Esophagus mucosa (tissue), 1 donor: ENCODE measurements around the gene TEX36. TPM values are rescaled to one million over a fixed set of nuclear protein-coding genes. Genes with fewer than 3 reads are reported as not detected.
"Not testable (repeated sequence)": the region's sequence is repeated elsewhere in the genome, so short reads cannot be mapped to it uniquely, and the experiment has no call there.

Source experiments
- ATAC-seq: fragments of 200-7000 bp; cut with Tn5 transposase; one replicate; pipeline ENCODE4 v1.9.1; 2020
- total RNA-seq: library from RNA; stranded (reverse); gene quantifications from one replicate; pipeline ENCODE4 v1.2.4, GENCODE V29; 2023
- donor health status: DM: yes; HTN: yes; CAD: no.

The TEX36 gene
- total RNA-seq, result not detected

GRCh38 chr10:125683063-125683462 is at the start of gene TEX36:
TSS of gene TEX36 (minus strand) at chr10:125683163. CDS start at chr10:125682989, 174 bp downstream.
- ATAC-seq, result no peak

DNA sequence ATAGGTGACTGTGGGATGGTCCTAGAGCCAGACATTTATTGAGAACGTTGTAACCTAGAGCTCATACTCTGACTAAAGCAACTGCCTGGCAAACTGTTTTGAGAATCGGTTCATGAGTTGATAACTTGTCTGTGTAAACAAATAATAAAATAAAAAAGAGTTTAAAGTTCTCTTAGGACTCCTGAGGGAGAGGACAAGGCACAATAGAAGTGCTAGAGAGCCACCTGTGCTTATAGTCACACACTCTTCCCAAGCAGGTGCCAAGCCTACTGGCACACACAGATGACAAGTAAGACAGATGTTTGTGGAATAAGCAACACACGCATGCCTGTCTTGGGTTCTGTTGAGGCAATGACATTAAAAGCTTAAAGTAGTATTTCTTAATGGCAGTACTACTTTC is 44.5 kb upstream of the TEX36 start:
- no peak for ATAC-seq

- ATAC-seq, result no peak
Observed at GRCh38 chr10:125726914-125727313, 44.0 kb upstream of the TEX36 start.

- ATAC-seq, result no peak
Observed at GRCh38 chr10:125722811-125723210, 39.8 kb upstream of the TEX36 start.

- ATAC-seq, result no peak
Observed at GRCh38 chr10:125721035-125721434, 38.1 kb upstream of the TEX36 start.

DNA sequence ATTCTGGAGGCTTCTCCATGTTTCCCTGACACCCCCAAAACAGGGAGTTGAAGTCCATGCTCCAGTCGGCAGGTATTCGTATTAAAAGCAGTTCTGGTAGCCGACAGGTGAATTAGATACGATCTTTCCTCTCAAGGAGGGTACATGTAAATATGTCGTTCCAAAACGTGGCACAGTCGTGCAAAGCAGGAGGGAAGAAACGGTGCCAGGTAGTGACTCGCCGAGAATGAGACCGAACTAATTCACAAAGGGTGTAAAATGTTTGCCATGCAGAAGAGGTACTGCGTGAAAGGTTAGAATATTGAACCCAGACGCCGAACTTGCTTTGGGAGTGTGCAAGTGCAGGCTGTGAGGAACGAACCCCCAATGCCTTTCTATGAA is 37.0 kb upstream of the TEX36 start:
- peak; percentile 3 for ATAC-seq

DNA sequence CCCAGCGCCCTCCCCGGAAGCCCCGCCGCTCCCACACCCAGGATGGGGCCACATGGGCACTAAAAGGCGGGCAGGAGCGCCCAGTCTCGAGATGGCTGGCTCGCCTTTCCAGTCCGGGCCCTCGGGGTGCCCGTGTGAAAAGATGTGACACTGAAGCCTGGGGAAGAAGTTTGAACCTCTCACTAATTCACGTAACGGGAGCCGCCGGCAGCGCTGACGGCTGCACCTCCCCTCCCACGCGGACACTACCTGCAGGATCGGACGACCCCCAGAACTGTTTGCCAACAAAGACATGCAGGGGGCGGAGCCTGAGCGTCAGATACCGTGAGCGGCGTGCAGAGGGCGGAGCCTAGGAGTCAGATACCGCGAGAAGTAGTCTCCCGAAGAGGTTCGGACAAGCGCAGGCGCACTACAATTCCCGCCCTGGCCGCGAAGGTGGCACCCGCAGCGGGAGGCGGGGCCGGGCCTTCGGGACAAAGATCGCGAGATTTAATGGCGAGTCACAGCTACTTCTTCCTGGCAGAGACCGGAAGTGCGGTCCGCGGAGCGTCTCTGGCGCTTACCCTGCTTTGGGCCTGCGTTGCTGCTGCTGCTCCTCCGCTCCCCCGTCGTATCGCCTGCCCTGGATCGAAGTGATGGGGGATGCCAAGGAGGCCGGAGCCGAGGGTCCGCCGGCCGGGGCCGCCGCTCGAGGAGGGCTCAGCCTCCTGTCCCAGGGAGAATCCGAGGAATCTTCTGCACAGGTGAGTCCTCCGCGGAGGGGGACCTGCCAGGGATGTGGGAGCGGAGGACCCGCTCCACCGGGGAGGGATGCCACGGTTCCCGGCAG is 36.4 kb upstream of the TEX36 start, which contains the start of gene EDRF1:
Gene EDRF1, plus strand, starts transcription at position 537 of the 829 bp plus-strand sequence. Its CDS starts 99 bp downstream, at position 636.
- ATAC-seq, result peak; percentile 100

DNA sequence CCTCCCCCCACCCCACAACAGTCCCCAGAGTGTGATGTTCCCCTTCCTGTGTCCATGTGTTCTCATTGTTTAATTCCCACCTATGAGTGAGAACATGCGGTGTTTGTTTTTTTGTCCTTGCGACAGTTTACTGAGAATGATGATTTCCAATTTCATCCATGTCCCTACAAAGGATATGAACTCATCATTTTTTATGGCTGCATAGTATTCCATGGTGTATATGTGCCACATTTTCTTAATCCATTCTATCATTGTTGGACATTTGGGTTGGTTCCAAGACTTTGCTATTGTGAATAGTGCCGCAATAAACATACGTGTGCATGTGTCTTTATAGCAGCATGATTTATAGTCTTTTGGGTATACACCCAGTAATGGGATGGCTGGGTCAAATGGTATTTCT is 31.8 kb upstream of the TEX36 start:
- ATAC-seq, result not testable (repeated sequence)

DNA sequence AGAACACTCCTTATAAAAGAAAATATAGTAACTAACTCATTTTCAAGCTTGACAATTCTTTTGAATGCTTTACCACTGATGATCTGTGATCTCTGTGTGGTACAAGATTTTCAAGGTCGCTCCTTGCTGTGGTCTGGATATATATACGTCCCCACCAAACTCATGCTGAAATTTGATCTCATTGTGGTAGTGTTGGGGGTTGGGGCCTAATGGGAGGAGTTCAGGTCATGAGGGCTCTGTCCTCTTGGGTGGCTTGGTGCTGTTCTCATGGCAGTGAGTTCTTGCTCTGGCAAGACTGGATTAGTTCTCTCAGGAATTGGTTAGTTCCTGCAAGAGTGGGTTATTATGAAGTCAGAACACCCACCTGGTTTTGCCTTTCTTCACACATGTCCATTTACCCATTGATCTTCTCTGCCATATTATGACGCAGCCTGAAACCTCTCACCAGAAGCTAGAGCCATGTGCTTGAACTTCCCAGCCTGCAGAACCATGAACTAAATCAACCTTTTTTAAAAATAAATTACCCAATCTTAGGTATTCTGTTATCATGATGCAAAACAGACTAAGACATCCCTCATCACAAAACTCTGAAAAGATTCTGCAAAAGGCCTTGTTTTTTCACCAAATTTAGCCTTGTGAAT is 28.3 kb upstream of the TEX36 start:
- ATAC-seq, result no peak

DNA sequence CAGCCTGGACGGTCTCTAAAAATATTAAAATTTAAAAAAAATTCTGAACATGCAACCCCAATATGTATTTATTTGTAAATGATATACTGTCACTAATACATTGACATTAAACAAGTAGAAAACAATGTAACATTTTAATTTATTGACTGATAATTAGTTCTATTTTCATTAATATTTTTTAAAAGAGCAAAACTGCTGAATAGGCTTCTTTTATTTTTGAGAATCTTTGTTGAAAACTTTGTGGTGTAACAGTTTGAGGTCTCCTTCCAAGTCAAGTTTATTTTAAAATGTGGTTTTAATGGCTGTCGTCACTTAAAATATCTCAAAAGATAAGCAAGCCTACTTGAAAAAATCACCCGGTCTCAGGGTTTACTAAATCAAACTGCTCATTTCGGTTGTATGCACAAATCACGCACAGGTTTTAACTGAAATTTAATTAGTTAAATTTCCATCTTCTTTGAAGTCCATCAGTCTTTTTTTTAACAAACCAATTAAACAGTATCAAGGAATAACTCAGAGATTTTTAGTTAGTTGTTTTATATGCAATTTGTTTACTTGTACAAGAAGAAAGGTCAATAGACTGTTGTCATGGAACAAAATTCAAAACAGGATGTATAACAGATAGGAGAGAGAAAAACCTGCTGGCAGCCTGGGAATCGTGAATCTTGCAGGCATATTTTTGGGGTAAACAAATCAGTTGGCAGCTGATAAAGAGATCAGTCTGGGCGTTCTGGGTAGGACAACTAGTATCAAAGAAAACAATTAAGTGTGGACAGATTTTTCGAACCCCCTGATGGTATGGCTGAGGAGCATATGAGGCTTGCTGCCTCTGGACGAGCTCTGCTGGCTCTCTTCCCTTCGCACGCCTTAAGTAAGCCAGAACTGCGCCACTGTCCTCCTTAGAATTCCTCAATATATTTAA is 26.9 kb upstream of the TEX36 start:
- ATAC-seq, result no peak

GRCh38 chr10:125708971-125709503 is 26.1 kb upstream of the TEX36 start:
- ATAC-seq, result no peak

DNA sequence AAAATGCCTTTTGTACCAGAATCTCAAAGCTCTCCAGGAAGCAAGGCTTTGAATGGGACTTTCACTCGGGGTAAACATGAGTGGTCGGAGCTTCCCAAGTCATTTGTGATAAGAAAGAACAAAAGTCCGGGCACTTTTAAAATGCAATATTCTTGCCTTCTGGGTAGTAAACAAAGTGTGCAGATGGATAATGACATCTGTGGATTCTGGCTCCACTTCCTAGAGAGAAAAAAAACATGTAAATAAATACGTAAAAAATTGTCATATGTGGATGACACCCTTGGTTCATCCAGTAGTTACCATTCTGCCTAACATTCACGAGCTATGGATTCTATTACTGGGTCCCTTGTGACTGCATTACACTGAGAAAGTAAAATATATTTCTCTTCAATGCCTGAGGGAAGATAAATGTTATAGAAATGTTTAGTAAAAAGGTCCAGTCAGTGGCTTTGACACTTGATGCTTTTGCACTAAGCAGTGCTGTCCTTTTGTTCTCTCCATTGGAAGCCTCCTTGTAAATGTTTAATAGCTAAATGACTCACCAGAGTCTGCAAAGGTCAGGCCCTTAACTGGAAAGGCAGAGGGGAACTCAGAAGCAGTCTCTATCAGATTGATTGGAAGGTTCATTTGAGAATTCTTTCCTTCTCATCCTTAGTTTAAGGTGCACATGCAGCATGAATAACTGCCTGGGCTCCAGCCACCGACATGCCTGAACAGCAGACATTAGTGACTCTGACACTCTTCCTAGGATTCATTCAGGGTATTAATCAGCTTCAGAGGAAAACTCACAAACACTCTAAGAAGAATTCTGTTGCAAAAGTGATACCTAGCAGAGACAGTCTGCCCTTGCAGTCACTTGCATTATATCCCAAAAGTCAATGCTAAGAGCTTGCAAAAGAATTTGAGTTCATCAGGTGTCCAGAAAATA is 24.8 kb upstream of the TEX36 start:
- ATAC-seq, result peak; percentile 31

- ATAC-seq, result no peak
Observed at GRCh38 chr10:125700355-125700911, 17.5 kb upstream of the TEX36 start.

DNA sequence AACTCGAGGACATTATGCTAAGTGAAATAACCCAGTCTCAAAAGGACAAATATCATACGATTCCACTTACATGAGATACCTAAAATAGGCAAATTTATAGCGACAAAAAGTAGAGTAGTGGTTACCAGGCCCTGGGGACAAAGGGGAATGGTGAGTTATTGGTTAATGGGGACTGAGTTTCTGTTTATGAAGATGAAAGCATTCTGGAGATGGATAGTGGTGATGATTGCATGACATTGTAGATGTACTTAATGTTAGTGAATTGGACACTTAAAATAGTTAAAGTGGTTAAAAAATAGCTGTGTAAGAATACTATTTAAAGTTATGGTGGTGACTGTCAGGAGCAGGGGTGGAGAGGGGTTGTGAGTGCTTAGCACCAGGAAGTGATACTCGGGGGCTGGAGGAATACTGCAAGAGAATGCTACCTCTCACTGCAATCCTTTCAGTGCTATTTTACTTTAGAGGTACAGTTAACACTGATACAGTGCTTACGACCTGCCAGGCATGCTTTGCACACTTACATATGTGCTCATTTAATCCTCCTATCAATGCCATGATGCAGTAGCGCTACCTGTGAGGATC is 16.7 kb upstream of the TEX36 start:
- ATAC-seq, result no peak

DNA sequence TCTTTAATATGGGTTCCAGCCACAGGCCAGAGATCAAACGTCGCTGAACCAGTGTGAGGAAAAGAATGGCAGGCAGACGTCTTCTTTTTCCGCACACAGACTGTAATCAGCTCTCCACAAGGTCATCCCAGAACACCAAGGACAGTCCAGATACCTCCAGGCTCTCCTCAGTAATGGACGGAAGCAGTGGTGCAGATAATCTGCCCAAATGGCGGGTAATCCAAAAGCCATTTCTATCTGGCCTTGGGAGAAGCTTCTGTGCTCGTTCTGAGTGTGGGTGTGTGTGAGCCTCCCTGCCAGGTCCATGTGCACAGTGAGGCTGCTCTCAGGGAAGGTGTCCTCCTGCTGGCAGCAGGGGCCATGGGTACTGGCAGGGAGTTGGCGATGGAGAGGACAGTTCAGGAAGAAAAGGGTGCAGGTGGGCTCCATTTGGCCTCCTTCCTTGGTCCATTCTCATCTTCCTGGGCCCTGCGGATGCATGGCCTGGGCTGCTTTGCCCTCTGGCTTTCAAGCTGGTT is 15.6 kb upstream of the TEX36 start:
- no peak for ATAC-seq

DNA sequence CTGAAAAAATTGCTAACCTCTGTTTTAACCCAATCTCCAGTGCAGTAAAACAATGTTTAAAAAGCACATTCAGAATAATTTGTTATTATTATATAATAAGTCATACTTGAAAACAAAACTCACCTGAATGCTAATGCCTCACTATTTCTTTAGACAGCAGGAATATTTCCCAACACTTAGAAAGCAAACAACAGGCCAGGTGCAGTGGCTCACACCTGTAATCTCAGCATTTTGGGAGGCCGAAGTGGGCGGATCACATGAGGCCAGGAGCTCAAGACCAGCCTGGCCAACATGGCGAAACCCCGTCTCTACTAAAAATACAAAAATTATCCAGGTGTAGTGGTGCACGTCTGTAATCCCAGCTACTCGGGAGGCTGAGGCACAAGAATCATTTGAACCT is 13.9 kb upstream of the TEX36 start:
- not testable (repeated sequence) for ATAC-seq

DNA sequence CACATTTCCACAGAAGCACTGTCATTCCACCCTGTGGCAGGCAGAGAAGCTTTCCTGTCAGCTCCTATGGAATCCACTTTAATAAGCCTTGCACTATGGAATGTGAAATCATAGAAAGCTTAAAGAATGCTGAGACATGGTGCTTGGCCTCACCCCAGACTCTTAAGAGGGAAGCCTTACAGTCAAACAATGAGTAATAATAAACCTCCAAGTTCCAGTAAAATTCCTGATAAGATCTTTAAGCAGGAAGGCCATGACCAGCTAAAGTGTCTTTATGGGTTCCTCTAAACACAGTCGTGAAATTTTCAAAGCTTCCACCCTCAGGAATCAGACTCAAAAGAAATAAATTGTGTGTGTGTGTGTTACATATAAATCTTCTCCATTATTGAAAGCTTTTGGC is 11.9 kb upstream of the TEX36 start:
- peak; percentile 35 for ATAC-seq

GRCh38 chr10:125693524-125693847 is 10.5 kb upstream of the TEX36 start:
- ATAC-seq, result peak; percentile 91

- ATAC-seq, result no peak
Observed at GRCh38 chr10:125692601-125693523, 9.9 kb upstream of the TEX36 start.

GRCh38 chr10:125692196-125692595 is 9.2 kb upstream of the TEX36 start:
- no peak for ATAC-seq
